GM18507 (cell line): ENCODE results near the gene ZNF581.
A peak's percentile ranks its signal among the peaks of the same experiment; 100 is the strongest.

ENCODE experiments used
- DNase-seq: peaks from one replicate; pipeline ENCODE4 v3.0.0; 2011; ENCODE audit warnings: low read depth; ENCODE audit not compliant: insufficient read length; ENCODE audit errors: extremely low spot score
- FAIRE-seq: peaks from 2 replicates; lab custom pipeline; 2011; peaks lifted over from hg19 to GRCh38; lab: Jason Lieb, UNC

Gene ZNF581

DNA sequence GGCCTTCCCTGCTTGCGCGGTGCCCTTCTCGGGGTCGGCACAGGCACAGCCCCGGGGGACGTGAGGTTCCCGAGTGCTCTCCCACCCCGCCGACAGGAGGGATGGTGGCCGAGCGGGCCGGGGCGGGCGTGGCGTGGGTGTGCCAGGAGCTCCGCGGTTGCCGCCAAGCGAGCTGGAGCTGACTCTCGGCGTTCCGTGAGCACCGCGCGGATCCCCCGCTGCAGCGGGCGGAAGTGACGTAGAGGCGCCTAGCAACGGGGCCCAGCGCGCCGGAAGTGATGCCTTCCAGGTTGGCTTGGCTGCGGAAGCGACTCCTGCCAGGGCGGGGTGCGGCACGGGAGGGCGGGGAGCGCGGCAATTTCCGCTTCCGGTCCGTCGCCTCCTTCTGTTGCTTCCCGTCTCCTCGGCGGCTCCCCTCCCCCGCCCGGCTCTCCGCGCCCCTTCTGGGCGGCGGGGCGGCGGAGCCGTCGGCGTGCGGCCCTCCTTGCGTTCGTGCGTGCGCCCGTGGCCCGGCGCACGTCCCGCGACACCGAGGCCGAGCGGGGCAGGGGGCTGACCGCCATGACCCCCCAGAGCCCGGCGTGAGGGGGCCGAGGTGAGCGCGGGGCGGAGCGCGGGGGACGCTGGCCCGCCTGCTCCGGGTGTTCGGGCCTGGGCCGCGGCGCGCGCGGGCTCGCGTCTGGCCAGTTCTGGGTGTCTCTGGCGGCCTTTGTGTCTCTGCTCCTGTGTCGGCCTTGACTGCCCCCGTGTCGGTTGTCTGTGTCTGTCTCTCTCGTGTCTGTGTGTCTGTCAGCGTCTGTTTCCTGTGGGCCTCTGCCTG lies 31.6 kb downstream of the ZNF581 start, which contains the start of gene EPN1:
Gene EPN1, plus strand, starts transcription at position 386 of the 820 bp plus-strand sequence. CDS start 3,402 bp downstream, outside the sequence.
- FAIRE-seq (peak; percentile 93), DNase-seq (peak; percentile 97)

GRCh38 chr19:55675661-55676354 lies 32.4 kb downstream of the ZNF581 start:
- DNase-seq (no peak), FAIRE-seq (no peak)

GRCh38 chr19:55676383-55676782 lies 32.9 kb downstream of the ZNF581 start:
- FAIRE-seq (no peak), DNase-seq (no peak)

DNA sequence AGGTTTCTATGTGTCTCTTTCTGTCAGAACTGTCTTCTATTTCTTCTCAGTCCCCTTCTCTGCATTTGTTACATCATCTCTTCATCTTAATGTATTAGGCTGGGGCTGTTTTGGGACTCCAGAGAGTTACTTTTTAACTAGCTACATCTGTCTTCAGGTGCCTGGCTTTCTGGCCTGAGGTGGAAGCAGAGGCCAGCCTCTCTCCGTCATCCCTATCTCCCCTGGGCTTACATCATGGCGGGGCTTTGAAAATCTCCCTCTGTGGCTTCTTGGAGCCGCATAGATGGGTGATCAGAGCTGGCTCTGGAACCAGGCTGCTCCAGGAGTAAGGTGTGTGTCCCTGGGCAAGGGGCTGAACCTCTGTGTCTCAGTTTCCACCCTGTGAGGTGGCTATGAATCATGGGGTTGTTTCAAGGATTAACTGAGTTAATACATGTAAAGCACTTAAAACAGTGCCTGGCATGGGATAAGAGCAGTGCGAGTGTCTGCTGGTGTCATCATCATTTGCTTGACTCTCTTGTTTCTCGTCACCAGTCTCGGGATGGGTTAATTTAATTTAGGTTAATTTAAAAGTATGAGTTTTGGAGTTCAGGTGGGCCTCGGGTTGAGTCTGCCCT lies 33.5 kb downstream of the ZNF581 start:
- peak; percentile 66 for FAIRE-seq
- no peak for DNase-seq

DNA sequence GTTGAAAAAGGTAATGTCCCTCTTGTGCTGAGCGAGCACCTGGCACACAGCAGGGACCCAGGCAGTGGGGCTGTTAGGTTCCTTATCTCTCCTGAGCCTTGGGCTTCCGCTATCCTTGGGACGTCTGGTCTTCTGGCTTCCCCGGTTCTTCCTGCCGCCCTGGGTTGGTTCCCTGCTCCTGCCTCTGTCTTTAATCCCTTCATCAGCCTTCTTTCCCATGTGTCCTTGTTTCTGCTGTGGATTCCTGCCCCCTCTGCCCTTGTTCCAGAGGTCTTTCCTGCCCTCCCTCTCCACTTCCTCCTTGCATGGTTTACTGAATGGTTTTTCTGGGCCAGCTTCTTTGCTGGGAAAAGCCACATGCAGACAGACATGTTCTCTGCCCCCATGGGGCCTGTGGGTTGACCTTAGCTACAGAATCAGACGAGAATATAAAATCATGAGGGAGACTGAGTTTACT lies 34.2 kb downstream of the ZNF581 start:
- DNase-seq = no peak
- FAIRE-seq = no peak

- FAIRE-seq (peak; percentile 98), DNase-seq (peak; percentile 62)
Observed at GRCh38 chr19:55678121-55678671, 34.7 kb downstream of the ZNF581 start.

GRCh38 chr19:55679343-55680257 lies 36.2 kb downstream of the ZNF581 start:
- DNase-seq = no peak
- FAIRE-seq = no peak

DNA sequence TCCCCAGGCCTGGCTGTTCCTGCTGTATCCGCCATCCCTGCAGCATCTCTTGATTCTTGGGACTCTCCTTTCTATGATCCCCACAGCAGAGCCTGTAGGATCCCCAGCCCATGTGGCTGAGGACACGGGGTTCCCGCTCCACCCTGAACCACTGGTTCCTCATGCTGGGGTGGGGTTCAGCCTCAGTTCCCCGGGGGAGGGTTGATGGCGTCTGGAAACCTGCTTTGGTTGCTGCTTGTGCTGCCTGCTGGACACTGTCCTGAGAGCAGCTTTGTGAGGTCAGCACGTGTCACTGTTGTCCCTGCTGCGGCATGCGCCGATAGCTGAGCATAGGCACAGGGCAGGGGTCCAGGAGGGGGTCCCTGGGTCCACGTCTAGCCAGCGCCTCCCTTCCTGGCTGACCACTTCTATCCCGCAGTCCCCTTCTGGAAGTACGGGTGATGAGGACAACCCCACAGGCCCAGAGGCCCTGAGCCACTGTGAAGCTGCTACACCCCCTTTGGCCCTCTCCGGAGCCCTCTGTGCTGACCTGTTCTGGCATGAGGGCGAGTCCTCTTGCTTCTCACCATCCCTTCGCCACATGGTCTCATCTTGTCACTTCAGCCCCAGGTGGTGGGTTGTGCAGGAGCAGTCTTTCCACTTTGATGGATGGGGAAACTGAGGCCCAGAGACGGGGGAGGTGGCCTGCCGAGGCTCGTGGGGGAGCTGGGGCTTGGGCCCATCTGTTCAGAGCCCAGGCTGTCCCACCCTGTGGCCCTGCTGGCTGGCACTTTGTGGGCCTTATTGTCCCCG lies 37.1 kb downstream of the ZNF581 start:
- no peak for DNase-seq
- no peak for FAIRE-seq

- FAIRE-seq (no peak), DNase-seq (no peak)
Observed at GRCh38 chr19:55681131-55682092, 38.0 kb downstream of the ZNF581 start.

DNA sequence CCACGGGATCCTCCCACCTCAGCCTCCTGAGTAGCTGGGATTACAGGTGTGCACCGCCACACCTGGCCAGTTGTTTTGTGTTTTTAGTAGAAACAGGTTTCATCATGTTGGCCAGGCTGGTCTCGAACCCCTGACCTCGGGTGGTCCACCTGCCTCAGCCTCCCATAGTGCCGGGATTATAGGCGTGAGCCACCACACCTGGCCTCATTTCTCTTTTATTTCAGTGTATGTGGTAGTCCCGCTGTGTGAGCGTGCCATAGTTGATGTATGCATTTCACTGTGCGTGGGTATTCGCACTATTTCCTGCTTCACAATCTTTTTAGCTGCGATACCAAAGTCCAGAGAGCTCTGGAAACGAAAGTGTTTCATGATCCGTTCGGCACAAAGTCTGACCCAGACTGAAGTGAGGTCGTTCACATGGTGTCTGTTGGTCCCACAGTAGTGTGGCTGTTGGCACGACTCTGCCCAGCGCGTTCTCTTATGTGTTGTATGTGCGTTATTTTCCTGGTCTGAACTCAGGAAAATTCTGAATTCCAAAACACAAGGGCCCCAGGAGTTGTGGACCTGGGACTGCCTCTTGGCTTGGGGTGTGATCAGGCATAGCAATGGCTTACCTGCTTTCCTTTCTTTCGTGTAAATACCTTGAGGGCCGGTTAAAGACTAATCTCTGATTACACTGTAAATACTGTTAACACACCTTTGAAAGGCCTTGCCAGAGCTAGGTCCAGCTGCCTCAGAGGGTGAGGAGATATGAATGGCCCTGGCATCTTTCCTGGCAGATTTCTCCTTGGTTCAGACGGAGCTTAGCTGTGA lies 40.2 kb downstream of the ZNF581 start:
- FAIRE-seq (no peak), DNase-seq (no peak)

GRCh38 chr19:55684946-55685681 lies 41.7 kb downstream of the ZNF581 start:
- FAIRE-seq = no peak
- no peak for DNase-seq

DNA sequence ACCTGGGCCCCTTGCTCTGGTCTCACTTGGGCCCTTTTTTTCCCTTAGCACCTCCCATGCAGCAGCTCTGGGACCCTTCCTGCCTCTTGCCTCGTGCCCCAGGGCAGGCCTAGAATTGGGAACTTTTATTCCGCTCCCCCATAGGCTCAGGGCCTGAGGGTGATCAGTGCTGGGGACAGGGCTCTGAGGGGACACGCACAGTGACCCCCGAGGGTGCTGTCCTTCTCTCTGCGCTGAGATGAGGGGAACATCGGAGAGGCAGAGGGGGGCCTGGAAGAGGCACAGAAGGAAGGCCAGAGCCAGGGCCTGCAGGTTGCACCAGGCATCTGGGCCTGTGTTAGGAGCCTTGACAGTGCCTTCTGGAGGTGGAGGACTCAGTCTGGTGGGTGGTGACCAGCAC lies 42.3 kb downstream of the ZNF581 start:
- no peak for DNase-seq
- FAIRE-seq = no peak

DNA sequence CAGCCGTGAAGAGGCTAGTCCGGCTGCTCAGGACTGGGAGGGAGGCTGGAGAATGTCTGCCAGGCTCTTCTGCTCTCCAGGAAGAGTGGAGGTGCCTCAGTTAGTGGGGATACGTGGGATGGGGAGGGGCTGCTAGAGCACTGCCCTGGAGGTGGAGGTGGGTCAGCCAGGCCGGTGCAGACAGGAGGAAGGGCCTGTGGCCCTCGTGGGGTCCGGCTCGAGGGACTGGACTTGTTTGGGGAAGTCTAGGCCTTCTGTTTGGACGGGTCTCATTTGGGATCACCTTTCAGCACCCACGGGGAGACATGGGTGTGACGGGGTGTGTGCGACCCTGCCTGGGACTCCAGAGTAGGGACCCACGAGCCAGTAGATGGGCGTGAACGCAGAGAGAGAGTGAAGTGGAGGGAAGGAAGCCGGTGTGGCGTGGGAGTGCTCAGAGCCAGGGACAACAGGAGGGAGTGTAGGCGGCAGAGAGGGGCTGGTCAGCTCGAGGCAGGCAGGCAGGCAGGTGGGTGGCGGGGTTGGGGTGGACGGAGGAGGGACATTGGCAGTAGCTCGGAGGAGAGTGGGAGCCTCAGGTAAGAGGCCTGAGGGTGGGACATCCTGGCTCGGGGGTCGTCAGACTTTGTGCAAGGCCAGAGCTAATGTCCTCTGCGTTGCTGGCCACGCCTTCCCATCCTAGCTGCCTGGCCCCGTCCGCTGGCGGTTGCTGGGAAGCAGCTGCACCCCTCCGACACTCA lies 43.0 kb downstream of the ZNF581 start:
- FAIRE-seq = no peak

DNA sequence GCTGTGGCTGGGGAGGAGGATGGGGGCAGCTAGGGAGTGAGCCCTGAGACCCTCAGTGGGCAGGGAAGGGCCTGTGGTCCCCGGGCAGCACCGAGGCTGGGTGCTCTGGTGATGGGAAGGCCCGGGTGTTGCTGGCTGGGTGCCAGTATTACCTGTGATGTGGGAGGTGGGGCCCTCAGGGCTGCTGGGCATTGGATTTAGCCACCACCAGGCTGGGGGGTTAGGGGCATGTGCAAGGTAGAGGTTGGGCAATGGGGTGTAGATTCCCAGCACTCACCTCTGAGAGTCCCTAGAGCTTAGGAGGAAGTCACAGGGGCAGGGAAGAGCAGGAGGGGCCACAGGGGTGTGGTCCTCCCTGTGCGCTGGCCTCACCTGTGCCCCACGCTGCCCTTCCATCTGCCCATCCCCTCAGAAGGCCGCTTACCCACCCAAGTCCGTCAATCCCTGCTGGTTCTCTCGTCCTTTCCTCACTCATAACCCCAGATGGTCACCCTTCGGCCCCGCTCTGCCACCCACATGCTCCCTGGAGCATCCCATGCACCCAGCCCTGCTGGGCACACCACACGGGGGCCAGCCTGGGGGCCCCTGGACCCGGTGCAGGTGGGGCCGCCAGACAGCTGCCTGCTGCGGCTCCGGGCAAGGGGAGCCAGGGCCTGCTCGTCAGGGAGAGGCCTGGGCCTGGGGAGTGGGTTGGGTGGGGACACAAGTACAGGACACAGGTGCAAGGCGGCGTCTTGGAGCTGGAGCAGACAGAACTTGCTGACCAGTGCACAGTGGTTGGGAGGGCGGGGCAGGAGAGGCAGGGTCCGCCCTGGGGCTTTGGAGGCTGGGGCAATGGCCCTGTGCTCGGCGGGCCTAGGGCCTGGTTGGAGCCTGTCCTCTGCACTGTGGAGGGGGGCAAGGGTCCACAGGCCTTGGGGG lies 44.1 kb downstream of the ZNF581 start:
- no peak for FAIRE-seq
- DNase-seq = no peak

More for the DNA sequence above, 43.0 kb downstream of the ZNF581 start:
- DNase-seq = no peak
